ENCODE results near the gene FLVCR2.

GRCh38 chr14:75628816-75629215 is 50.4 kb downstream of the FLVCR2 start:
- TF ChIP-seq, protein P1, sequence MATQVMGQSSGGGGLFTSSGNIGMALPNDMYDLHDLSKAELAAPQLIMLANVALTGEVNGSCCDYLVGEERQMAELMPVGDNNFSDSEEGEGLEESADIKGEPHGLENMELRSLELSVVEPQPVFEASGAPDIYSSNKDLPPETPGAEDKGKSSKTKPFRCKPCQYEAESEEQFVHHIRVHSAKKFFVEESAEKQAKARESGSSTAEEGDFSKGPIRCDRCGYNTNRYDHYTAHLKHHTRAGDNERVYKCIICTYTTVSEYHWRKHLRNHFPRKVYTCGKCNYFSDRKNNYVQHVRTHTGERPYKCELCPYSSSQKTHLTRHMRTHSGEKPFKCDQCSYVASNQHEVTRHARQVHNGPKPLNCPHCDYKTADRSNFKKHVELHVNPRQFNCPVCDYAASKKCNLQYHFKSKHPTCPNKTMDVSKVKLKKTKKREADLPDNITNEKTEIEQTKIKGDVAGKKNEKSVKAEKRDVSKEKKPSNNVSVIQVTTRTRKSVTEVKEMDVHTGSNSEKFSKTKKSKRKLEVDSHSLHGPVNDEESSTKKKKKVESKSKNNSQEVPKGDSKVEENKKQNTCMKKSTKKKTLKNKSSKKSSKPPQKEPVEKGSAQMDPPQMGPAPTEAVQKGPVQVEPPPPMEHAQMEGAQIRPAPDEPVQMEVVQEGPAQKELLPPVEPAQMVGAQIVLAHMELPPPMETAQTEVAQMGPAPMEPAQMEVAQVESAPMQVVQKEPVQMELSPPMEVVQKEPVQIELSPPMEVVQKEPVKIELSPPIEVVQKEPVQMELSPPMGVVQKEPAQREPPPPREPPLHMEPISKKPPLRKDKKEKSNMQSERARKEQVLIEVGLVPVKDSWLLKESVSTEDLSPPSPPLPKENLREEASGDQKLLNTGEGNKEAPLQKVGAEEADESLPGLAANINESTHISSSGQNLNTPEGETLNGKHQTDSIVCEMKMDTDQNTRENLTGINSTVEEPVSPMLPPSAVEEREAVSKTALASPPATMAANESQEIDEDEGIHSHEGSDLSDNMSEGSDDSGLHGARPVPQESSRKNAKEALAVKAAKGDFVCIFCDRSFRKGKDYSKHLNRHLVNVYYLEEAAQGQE (IDR thresholded peaks at IDR 0.05; ENCODE audit: insufficient read depth in 1 of 2, low read depth in 2 of 2, low read length in 2 of 2), result no peak
- TF ChIP-seq SIN3A (IDR thresholded peaks at IDR 0.05; ENCODE audit: borderline replicate concordance, insufficient read depth, low read length) (no peak), TAF1 (IDR thresholded peaks at IDR 0.05; ENCODE audit: borderline replicate concordance, insufficient read depth, low read length) (no peak), POLR2AphosphoS5 (IDR thresholded peaks at IDR 0.05; ENCODE audit: low read depth, low read length) (no peak)

Data from PFSK-1 (cell line).